GM12864 (cell line): ENCODE data around the gene PTP4A1.

Source experiments
- DNase-seq: peaks from one replicate; pipeline ENCODE4 v3.0.0-alpha.2; 2011; ENCODE audit warnings: low read depth
- H3K4me3 ChIP-seq: 2 replicates; pipeline ENCODE4 v1.5.1; 2011; ENCODE audit warnings: mild to moderate bottlenecking, low read depth, low read length, control low read depth
- CTCF ChIP-seq: IDR thresholded peaks from 2 replicates; pipeline ENCODE4 v1.5.1; 2011; ENCODE audit warnings: low read depth, mild to moderate bottlenecking, moderate library complexity, low read length, control low read depth, inconsistent platforms; ENCODE audit errors: missing control alignments

The PTP4A1 gene

GRCh38 chr6:63574554-63574900 lies 2.2 kb downstream of the PTP4A1 start:
- peak overlapping the region; percentile 95 for H3K4me3 ChIP-seq
- no peak for TF ChIP-seq CTCF
- no peak for DNase-seq

GRCh38 chr6:63576147-63576772 lies 4.0 kb downstream of the PTP4A1 start:
- no peak overlapping the region for H3K4me3 ChIP-seq
- DNase-seq = no peak
- no peak for TF ChIP-seq CTCF

GRCh38 chr6:63576985-63577712 lies 4.9 kb downstream of the PTP4A1 start:
- no peak for TF ChIP-seq CTCF
- no peak for DNase-seq
- no peak overlapping the region for H3K4me3 ChIP-seq

- H3K4me3 ChIP-seq = no peak overlapping the region
- no peak for TF ChIP-seq CTCF
- no peak for DNase-seq
Measured at GRCh38 chr6:63578757-63579156, 6.5 kb downstream of the PTP4A1 start.

- no peak for DNase-seq
- H3K4me3 ChIP-seq = no peak overlapping the region
- TF ChIP-seq CTCF = no peak
Measured at GRCh38 chr6:63579937-63580703, 7.8 kb downstream of the PTP4A1 start.

GRCh38 chr6:63580704-63580961 lies 8.4 kb downstream of the PTP4A1 start:
- no peak for TF ChIP-seq CTCF
- H3K4me3 ChIP-seq = no peak overlapping the region

More at GRCh38 chr6:63580704-63580961, 8.4 kb downstream of the PTP4A1 start:
- DNase-seq = no peak
